MM.1S (cell line): ENCODE results near the gene SLC22A14.

Experiments used
- DNase-seq: peaks from one replicate; pipeline ENCODE4 v3.0.0-alpha.2; 2015
- H2AFZ ChIP-seq: fragments of 300-600 bp; sonication (generic); 2 replicates; pipeline ENCODE4 v1.6.0; 2016; ENCODE audit warnings: antibody characterized with exemption, low read length
- H3F3A ChIP-seq: fragments of 300-600 bp; sonication (generic); 2 replicates; pipeline ENCODE4 v1.6.1; 2016; ENCODE audit warnings: mild to moderate bottlenecking, antibody characterized with exemption, low read length, moderate library complexity, mixed read lengths; ENCODE audit not compliant: insufficient read depth
- H3K27ac ChIP-seq: fragments of 300-600 bp; sonication (generic); 2 replicates; pipeline ENCODE4 v1.5.1; 2016; ENCODE audit warnings: mild to moderate bottlenecking, low read length
- H3K27me3 ChIP-seq: fragments of 300-600 bp; sonication (generic); replicated peaks from 2 replicates; pipeline ENCODE4 v1.6.0; 2016; ENCODE audit warnings: low read length; ENCODE audit not compliant: insufficient read depth
- H3K36me3 ChIP-seq: fragments of 300-600 bp; sonication (generic); replicated peaks from 2 replicates; pipeline ENCODE4 v1.6.1; 2016; ENCODE audit warnings: mild to moderate bottlenecking, low read length, mixed read lengths; ENCODE audit not compliant: insufficient read depth
- H3K4me1 ChIP-seq: fragments of 300-600 bp; sonication (generic); 2 replicates; pipeline ENCODE4 v1.6.1; 2016; ENCODE audit warnings: low read length, mixed read lengths
- H3K4me2 ChIP-seq: fragments of 300-600 bp; sonication (generic); 2 replicates; pipeline ENCODE4 v1.6.0; 2016; ENCODE audit warnings: low read depth, low read length
- H3K4me3 ChIP-seq: fragments of 300-600 bp; sonication (generic); 2 replicates; pipeline ENCODE4 v1.5.1; 2016; ENCODE audit warnings: low read length, mixed read lengths
- H3K79me2 ChIP-seq: fragments of 300-600 bp; sonication (generic); 2 replicates; pipeline ENCODE4 v1.6.1; 2016; ENCODE audit warnings: mixed run types, low read length, mixed read lengths
- H3K9ac ChIP-seq: fragments of 300-600 bp; sonication (generic); 2 replicates; pipeline ENCODE4 v1.6.1; 2016; ENCODE audit warnings: low read length, mixed read lengths
- H3K9me2 ChIP-seq: fragments of 300-600 bp; sonication (generic); replicated peaks from 2 replicates; pipeline ENCODE4 v1.6.1; 2016; ENCODE audit warnings: mild to moderate bottlenecking, low read length, mixed read lengths; ENCODE audit not compliant: insufficient read depth
- H3K9me3 ChIP-seq: fragments of 300-600 bp; sonication (generic); replicated peaks from 2 replicates; pipeline ENCODE4 v1.6.1; 2016; ENCODE audit warnings: mild to moderate bottlenecking, low read length, mixed read lengths; ENCODE audit not compliant: insufficient read depth
- H4K20me1 ChIP-seq: fragments of 300-600 bp; sonication (generic); 2 replicates; pipeline ENCODE4 v1.6.1; 2016; ENCODE audit warnings: mild to moderate bottlenecking, low read length, moderate library complexity, mixed read lengths; ENCODE audit not compliant: insufficient read depth
- EZH2 ChIP-seq: fragments of 300-600 bp; sonication (generic); optimal IDR thresholded peaks from 2 replicates; pipeline ENCODE3; 2017; ENCODE audit warnings: low read depth, mild to moderate bottlenecking, antibody characterized with exemption, low read length, mixed read lengths
- EZH2phosphoT487 ChIP-seq: fragments of 300-600 bp; sonication (generic); IDR thresholded peaks from 2 replicates; pipeline ENCODE4 v1.6.1; 2018; ENCODE audit warnings: antibody characterized with exemption, low read length
- TF ChIP-seq, protein P1 (sequence below): fragments of 300-600 bp; sonication (generic); IDR thresholded peaks from 2 replicates; pipeline ENCODE4 v1.5.1; 2016; ENCODE audit warnings: antibody characterized with exemption, low read length, mixed read lengths

Gene SLC22A14

DNA sequence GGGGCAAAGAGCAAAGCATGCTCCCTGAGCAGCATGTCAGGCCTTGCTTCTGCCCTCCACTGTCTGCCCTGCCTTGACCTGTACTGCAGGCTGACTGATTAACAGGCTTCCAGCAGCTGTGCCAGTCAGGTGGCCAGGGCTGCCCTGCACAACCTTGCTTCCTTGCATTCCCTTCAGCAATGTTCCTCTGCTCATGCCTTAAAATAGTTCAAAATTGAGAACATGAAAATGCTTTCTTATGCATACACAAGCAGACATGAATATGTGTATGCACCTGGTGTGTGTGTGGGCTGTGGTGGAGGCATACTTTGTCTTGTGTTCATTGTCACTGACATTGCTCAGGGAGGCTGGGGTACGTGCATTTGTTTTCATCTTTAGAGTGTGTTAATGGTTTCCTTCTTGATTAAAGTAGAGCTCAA is 17.7 kb upstream of the SLC22A14 start:
- H3K27ac ChIP-seq = no peak overlapping the region
- H3K4me3 ChIP-seq = no peak overlapping the region
- H3K79me2 ChIP-seq = no peaks in the 10 kb centered on the region
- no peaks in the 10 kb centered on the region for H3K9me3 ChIP-seq
- DNase-seq = no peak
- H3K36me3 ChIP-seq = no peaks in the 10 kb centered on the region
- no peak overlapping the region for H3K9ac ChIP-seq
- no peaks in the 10 kb centered on the region for H3K27me3 ChIP-seq
- H3K4me1 ChIP-seq = no peaks in the 10 kb centered on the region
- TF ChIP-seq EZH2phosphoT487 = no peak
- H3K9me2 ChIP-seq = no peaks in the 10 kb centered on the region
- no peaks in the 10 kb centered on the region for H3F3A ChIP-seq
- H4K20me1 ChIP-seq = no peaks in the 10 kb centered on the region
- no peak overlapping the region for H3K4me2 ChIP-seq
- no peak overlapping the region for H2AFZ ChIP-seq

DNA sequence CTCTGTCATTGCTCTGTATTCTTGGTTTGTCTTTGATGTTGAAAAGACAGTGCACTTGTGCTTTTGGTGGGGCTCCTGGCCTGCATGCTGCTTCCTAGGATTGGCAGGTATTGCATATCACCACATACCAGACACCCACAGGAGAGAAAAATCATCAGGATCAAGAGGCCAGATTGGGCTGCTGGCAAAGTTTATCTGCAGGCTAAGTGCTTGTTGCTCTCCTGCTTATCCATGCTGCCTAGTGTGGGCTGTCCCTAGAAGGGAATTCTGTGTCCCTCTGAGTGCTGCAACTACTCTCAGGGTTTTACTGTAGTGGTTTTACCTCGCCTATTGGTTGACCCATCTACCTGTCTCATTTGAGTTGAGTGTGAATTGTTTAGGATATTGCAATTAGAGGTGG is 17.3 kb upstream of the SLC22A14 start:
- Histone ChIP-seq H2AFZ (no peak overlapping the region), H3K79me2 (no peaks in the 10 kb centered on the region), H3K27me3 (no peaks in the 10 kb centered on the region), H3K9ac (no peak overlapping the region), H3K9me3 (no peaks in the 10 kb centered on the region), H3K9me2 (no peaks in the 10 kb centered on the region), H3K36me3 (no peaks in the 10 kb centered on the region), H3K27ac (no peak overlapping the region), H3F3A (no peaks in the 10 kb centered on the region), H4K20me1 (no peaks in the 10 kb centered on the region), H3K4me2 (no peak overlapping the region), H3K4me3 (no peak overlapping the region), H3K4me1 (no peaks in the 10 kb centered on the region)
- no peak for DNase-seq
- TF ChIP-seq, protein P1, sequence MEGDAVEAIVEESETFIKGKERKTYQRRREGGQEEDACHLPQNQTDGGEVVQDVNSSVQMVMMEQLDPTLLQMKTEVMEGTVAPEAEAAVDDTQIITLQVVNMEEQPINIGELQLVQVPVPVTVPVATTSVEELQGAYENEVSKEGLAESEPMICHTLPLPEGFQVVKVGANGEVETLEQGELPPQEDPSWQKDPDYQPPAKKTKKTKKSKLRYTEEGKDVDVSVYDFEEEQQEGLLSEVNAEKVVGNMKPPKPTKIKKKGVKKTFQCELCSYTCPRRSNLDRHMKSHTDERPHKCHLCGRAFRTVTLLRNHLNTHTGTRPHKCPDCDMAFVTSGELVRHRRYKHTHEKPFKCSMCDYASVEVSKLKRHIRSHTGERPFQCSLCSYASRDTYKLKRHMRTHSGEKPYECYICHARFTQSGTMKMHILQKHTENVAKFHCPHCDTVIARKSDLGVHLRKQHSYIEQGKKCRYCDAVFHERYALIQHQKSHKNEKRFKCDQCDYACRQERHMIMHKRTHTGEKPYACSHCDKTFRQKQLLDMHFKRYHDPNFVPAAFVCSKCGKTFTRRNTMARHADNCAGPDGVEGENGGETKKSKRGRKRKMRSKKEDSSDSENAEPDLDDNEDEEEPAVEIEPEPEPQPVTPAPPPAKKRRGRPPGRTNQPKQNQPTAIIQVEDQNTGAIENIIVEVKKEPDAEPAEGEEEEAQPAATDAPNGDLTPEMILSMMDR = no peak
- no peak for TF ChIP-seq EZH2phosphoT487

DNA sequence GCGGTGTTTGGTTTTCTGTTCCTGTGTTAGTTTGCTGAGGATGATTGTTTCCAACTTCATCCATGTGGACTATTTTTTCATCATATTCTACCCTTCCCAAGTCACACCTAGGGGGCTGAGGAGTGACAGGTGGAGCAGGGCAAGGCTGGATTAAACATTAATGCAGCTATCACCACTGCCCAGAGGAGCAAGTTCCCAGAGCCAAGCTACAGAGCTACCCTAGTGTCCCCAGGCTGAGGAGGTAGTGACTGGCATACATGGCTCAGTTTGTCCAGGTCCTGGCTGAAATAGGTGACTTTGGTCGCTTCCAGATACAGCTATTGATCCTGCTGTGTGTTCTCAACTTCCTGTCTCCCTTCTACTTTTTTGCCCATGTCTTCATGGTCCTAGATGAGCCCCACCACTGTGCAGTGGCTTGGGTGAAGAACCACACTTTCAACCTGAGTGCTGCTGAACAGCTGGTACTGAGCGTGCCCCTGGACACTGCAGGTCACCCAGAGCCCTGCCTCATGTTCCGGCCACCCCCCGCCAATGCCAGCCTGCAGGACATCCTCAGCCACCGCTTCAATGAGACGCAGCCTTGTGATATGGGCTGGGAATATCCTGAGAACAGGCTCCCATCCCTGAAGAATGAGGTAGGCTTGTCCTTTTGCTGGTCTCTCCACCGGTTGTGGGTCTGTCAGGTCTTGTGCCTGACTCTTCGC is 16.3 kb upstream of the SLC22A14 start, which contains the start of gene SLC22A13:
Gene SLC22A13 (plus strand): TSS at position 209 of the 704 bp plus-strand sequence. CDS start 49 bp downstream, at position 258.
- Histone ChIP-seq H3K9me3 (no peaks in the 10 kb centered on the region), H3K4me3 (no peak within 1 kb of the TSS), H2AFZ (no peak within 1 kb of the TSS), H3K4me2 (no peak within 1 kb of the TSS), H3K36me3 (no peaks in the 10 kb centered on the region), H4K20me1 (no peaks in the 10 kb centered on the region), H3K27me3 (no peaks in the 10 kb centered on the region), H3K4me1 (no peaks in the 10 kb centered on the region), H3K9me2 (no peaks in the 10 kb centered on the region), H3K27ac (no peak within 1 kb of the TSS), H3F3A (no peaks in the 10 kb centered on the region), H3K9ac (no peak within 1 kb of the TSS), H3K79me2 (no peaks in the 10 kb centered on the region)
- TF ChIP-seq EZH2 (no peak), EZH2phosphoT487 (no peak)
- TF ChIP-seq, protein P1 = no peak
- DNase-seq = no peak

DNA sequence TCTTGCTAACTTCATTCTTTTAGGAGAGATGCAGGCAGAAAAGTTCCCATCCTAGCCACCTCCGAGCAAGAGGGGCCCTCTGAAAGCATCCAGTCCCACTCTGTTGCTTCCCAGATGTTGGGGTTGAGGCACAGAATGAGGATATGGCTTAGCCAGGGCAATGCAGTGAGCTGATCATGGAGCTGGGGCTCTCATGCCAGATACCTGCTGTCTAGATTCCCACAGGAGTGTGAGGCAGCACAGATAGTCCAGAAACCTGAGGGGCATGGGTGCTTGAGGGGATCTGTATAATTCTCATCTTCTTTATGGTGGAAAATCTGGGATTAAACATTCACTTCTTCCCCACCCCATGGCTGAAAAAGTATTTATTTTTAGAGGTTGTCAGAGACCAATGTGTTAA is 15.3 kb upstream of the SLC22A14 start:
- H2AFZ ChIP-seq = no peak overlapping the region
- DNase-seq = no peak
- no peak overlapping the region for H3K4me3 ChIP-seq
- no peaks in the 10 kb centered on the region for H3K9me3 ChIP-seq
- H3K27me3 ChIP-seq = no peaks in the 10 kb centered on the region
- H3K9me2 ChIP-seq = no peaks in the 10 kb centered on the region
- no peak overlapping the region for H3K4me2 ChIP-seq
- no peak overlapping the region for H3K27ac ChIP-seq
- H3K9ac ChIP-seq = no peak overlapping the region
- H3K4me1 ChIP-seq = no peaks in the 10 kb centered on the region
- no peaks in the 10 kb centered on the region for H4K20me1 ChIP-seq
- H3F3A ChIP-seq = no peaks in the 10 kb centered on the region
- TF ChIP-seq EZH2 (no peak), EZH2phosphoT487 (no peak)
- TF ChIP-seq, protein P1 = no peak
- no peaks in the 10 kb centered on the region for H3K79me2 ChIP-seq
- H3K36me3 ChIP-seq = no peaks in the 10 kb centered on the region
